Mammary microvascular endothelial cell (primary cell): ENCODE data around the gene ST14. TPM values are rescaled to one million over a fixed set of nuclear protein-coding genes. Genes with fewer than 3 reads are reported as not detected.

ENCODE experiments used
- total RNA-seq: library from RNA; depleted of rRNA; stranded (reverse); fragments of >200 nt; gene quantifications from 2 replicates; pipeline ENCODE4 v1.2.3, GENCODE V29; 2015

The ST14 gene
- total RNA-seq = under 0.01 and 0.05 TPM in 2 replicates

DNA sequence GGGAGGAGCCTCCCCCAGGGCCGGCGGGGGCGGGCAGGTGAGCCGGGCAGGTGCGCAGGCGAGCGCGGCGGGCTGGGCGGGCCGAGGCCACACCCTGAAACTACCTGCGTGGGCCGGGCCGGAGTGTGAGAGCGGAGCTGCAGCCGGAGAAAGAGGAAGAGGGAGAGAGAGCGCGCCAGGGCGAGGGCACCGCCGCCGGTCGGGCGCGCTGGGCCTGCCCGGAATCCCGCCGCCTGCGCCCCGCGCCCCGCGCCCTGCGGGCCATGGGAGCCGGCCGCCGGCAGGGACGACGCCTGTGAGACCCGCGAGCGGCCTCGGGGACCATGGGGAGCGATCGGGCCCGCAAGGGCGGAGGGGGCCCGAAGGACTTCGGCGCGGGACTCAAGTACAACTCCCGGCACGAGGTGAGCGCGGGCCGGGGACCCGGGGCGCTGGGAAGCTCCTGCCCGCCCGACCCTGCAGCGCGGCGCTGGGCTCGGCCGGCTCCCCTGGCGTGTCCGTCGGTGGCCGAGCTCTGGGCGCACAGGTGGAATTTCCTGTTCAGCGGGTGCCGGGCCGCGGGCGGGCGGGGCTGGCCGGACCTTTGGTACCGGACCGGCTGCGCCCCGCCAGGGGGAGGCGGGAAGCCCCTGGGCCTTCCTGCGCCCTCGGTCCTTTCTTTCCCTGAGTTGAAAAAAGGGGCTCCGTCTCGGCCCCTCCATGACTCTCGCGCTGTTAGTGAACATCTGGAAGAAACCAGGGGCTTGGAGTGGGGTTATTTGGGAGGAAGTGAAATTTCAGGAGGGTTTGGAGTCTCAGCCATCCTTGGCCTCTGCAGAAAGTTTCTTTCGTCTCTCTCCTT is at the start of gene ST14:
ST14 (plus strand) TSS at position 126 of the 841 bp plus-strand sequence; CDS start at position 324, 198 bp downstream.

Other genes with a start within 250 kb of the ST14 start
- 5.2 and 5.6 TPM in 2 replicates for gene PRDM10, start 156.9 kb upstream of the ST14 start, total RNA-seq
- 1,000 and 1,005 TPM in 2 replicates for gene APLP2, start 89.9 kb upstream of the ST14 start, total RNA-seq
- 8.3 and 11.7 TPM in 2 replicates for gene ZBTB44, start 155.1 kb downstream of the ST14 start, total RNA-seq